ENCODE measurements around the gene PWWP3B.
"Not testable (repeated sequence)": the region's sequence is repeated elsewhere in the genome, so short reads cannot be mapped to it uniquely, and the experiment has no call there.

Gene PWWP3B

DNA sequence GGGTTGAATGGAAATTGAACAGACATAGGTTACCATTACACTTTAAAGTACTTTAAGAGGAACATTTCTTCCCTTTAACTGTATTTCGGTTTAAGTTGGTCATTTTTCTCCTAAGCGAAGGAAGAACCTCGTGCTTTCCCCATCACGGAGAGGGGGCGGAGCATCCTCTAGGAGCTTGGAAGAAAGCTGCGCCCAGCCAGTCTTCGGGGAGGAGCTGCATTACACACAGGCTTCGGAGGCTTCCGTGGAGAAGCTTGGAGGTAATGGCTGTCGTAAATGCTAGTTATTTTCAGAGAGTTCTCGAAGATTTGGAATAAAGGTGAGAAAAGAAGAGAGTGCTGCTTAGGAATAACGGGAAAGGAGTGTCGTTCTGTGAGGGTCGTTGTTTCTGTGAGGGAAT, at the start of gene PWWP3B:
Gene PWWP3B (plus strand): TSS at position 199 of the 400 bp plus-strand sequence. CDS start 37,128 bp downstream, outside the sequence.
- DNase-seq: no peak

- DNase-seq: no peak
Observed at GRCh38 chrX:106139048-106139447, 29.1 kb upstream of the PWWP3B start.

DNA sequence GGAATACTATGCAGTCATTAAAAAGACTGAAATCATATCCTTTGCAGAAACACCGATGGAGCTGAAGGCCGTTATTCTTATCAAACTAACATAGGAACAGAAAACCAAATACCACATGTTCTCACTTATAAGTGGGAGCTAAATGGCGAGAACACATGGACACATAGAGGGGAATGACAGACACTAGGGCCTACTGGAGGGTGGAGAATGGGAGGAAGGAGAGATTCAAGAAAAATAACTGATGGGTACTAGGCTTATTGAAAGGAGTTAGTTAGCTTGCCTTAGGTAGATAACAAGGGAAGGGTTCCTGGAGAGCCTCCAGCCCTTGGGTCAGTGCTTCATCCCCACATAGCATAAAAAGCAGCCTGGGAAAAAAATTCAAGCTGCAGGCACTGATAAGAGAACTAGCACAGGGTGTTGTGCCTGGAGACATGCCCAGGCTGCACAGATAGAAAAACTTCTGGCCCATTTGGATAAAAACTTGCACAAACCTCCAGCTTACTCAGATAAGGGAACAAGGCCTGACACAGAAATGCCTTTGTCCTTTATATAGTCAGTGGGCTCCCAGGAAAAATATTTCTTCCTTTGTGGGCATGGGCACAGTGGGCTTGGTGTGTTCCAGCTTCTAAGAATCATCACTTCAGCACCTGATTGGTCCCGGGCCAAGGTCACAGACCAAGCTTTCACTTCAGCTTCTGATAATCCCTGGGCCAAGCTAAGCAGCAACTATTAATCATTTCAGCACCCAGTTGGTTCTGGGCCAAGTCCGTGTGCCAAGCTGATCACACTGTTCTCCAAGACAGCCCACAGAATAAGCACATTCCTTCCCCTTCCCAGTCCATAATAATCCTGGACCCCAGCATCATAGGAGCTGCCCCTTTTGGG, 23.1 kb upstream of the PWWP3B start:
- no peak for DNase-seq

GRCh38 chrX:106150701-106151100, 17.4 kb upstream of the PWWP3B start:
- DNase-seq: no peak

DNA sequence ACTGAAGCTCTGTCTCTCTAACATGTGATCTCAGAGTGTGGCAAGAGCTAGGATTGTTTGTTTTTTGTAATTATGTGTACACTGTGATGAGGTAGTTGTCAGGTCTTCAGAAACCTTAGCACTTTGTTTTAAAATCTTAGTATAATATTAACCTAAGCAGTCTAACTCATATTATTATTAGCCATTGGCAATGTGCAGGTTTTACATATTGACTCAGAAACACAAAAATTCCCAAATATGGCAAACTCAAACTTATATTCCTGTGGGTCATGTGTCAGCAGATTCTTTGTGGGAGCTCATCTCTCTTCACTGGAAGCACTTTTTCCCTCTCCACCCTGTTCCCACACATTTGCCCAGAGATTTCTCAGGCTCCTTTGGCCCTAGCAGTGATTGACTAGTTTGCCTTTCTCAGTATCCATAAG, 8.2 kb upstream of the PWWP3B start:
- no peak for DNase-seq

DNA sequence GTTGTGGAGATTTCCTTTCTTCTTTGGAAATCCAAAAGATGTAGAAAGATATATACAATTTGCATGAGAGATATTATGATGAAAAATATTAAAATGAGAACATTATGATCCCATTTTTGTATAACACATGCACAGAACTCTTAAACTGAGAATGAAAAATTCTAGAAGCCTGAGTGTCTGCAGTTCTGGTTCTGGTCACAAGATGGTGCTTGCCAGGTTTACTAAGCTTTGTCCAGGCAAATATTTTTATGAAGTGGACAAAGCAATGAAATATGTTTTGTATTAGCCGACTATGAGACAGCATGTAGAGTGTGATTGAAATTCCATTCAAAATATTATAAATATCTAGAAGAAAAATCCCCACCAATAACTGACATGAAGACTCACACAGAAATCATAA, 2.2 kb downstream of the PWWP3B start:
- DNase-seq: no peak

DNA sequence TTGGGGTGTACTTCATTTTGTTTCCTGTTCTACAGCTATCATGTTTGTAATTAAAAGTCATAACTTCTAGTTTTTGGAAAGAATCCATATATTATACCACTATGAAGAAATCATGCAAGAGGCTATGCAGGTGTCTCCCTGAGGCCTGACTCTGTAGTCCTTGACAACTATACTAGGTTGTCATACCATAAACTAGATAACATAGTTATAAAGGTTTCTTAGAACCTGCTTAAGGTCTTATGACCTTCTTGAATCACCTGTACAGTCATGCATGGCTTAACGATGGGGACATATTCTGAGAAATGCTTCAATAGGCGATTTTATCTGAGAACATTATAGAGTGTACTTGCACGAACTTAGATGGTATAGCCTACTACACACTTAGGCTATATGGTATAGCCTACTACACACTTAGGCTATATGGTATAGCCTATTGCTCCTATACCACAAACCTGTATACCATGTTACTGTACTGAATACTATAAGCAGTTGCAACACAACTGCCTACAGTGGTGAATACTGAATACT, 3.3 kb downstream of the PWWP3B start:
- DNase-seq: no peak

GRCh38 chrX:106177106-106177981, 9.2 kb downstream of the PWWP3B start:
- DNase-seq: no peak

- no peak for DNase-seq
Observed at GRCh38 chrX:106177982-106178321, 9.8 kb downstream of the PWWP3B start.

DNA sequence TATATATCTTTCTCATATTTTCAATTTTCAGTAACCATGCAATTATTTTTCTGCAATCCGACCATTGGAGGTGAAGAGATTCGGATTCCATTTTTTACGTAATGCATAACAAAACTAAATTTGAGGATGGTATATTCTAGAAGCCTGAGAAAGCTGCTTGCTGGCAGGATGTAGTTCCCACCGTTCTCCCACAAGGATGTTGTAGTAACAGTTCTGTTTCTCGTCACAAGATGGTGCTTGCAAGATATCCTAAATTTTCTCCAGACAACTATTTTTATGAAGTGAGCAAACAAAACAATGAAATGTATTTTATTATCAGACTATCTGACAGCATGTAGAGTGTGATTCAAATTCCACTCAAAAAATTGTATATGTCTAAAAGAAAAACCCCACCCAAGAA, 10.7 kb downstream of the PWWP3B start:
- no peak for DNase-seq

DNA sequence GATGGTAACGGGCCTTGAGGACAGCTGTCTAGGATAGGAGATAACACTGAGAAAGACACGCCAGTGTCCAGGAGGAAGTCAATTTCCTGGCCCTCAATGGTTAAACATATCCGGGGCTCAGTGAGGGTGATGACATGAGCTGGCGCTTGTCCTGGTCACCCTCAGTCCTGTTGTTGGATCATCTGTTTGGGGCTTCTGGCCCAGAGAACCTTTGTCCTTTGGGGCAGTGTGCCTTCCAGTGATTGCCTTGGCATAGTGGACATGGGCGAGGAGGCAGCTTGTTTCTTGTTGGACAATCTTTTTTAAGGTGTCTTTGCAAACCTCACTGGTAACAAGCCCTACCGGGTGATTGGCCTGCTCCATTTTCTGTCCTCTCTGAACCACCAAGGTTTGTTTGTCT, 15.6 kb downstream of the PWWP3B start:
- DNase-seq: not testable (repeated sequence)

- DNase-seq: no peak
Observed at GRCh38 chrX:106201502-106202178, 33.5 kb downstream of the PWWP3B start.

DNA sequence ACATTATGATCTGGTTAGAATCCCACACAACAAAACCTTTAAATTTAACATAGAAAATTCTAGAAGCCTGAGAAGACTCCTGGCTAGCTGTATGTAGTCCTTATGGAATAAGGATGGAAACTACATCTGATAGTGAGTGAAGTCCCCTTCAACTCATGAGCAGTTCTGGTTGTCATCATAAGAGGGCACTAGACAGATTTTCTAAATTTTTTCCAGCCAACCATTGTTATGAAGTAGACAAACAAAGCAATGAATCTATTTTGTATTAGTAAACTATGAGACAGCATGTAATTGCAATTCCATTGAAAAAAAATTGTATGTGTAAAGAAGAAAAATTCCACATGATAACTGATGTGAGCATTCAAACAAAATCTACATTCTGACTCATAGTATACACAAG, 35.2 kb downstream of the PWWP3B start:
- no peak for DNase-seq

- DNase-seq: no peak
Observed at GRCh38 chrX:106208154-106208553, 40.0 kb downstream of the PWWP3B start.

Measured in activated CD4-positive, alpha-beta T cell treated with anti-CD3 and anti-CD28 coated beads, Interleukin-2, amount 50 U/mL, for 1 hour (primary cell).